GM23248 (cell line): ENCODE data around the gene PNMT.

Experiments
- EZH2 ChIP-seq: fragments of 200-600 bp; sonication (generic); IDR thresholded peaks from 2 replicates; pipeline ENCODE4 v1.6.1; 2018; ENCODE audit warnings: antibody characterized with exemption, mild to moderate bottlenecking; ENCODE audit not compliant: insufficient read depth, poor library complexity, severe bottlenecking
- EZH2phosphoT487 ChIP-seq: fragments of 200-600 bp; sonication (generic); IDR thresholded peaks from 2 replicates; pipeline ENCODE4 v1.6.1; 2018; ENCODE audit warnings: antibody characterized with exemption, moderate library complexity, mild to moderate bottlenecking, low read depth; ENCODE audit not compliant: insufficient read depth

DNA sequence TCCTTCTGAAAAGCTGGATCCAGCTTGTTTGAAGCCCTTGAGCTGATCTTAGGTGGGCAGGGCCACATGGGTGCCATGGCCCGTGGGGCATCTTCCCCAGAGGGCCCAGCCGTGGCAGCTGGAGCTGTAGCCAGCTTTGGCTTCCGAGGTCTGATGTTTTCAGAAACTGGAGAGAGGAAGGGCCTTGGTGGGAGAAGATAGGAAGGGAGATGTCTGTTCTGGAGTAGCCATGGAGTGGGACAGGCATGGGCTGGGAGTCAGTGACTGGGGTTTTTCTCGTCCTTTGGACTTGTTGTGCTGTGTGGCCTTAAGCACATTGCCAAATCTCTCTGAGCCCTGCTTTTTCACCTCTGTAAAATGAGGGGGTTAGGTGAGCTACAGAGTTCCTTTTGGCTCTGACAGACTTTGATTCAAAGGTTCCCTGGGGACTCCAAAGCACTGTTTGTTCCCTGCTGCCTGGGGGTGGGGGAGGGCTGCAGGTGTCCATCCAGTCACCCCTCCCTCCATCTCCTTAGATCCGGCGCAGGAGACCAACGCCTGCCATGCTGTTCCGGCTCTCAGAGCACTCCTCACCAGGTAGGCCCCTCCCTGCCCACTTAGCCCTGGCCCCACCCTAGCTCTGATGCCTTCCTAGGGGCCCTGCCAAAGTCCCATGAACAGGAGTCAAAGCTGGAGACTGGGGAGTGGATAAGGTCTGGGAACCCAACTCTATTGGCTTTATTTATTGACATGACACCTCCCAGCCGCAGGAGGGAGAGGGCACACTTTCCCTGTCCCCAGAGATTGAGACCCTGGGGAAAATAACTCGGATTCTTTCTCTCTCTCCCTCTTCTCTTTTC, 39.4 kb upstream of the PNMT start:
- no peak for TF ChIP-seq EZH2
- TF ChIP-seq EZH2phosphoT487: no peak
